GM21390 (cell line): ENCODE results near the gene CDK8.

Source experiments
- ATAC-seq: cut with Tn5 transposase; IDR thresholded peaks from one replicate; pipeline ENCODE4 v1.9.1; 2021; ENCODE audit not compliant: unreplicated experiment

Gene CDK8

DNA sequence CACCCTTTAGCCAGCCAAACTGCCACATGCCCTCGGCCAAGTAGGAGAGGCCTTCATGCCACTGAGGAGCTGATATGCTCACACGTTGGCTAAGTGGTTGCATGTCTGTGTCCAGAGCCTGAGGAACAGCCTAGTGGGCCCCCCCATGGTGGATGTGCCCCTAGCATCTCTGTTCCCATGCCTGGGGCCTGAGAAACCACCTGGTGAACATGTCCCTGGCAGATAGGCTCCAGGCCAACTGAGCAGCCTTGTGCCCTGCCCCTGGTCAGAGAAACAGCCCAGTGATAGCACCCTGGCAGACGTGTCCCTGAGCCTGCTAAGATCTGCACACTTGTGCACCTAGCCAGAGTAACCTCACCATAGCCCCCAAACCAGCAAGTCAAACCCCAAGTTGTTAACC is 181.7 kb downstream of the CDK8 start:
- ATAC-seq, result no peak

GRCh38 chr13:26436914-26437313 is 183.0 kb downstream of the CDK8 start:
- ATAC-seq, result no peak

GRCh38 chr13:26440111-26440510 is 186.2 kb downstream of the CDK8 start:
- no peak for ATAC-seq

GRCh38 chr13:26441476-26441875 is 187.5 kb downstream of the CDK8 start:
- ATAC-seq, result no peak

DNA sequence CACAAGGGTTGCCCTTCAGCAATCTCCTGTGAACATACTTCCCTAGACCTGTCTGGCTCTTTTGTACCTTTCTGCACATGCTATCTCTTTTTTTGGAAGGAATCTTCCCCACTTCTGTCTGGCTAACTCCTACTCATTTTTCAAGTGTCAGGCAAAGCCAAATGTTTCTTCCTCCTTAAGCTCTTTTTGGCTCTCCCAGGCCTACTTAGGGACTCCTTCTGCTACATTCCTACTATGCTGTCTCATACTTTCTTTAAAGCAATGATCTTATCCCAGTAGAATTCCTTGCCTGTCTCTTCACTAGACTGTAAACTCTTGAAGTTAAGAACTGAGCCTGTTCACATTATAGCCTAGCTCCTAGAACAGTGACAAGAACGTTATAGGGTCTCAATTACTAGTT is 188.6 kb downstream of the CDK8 start:
- no peak for ATAC-seq

DNA sequence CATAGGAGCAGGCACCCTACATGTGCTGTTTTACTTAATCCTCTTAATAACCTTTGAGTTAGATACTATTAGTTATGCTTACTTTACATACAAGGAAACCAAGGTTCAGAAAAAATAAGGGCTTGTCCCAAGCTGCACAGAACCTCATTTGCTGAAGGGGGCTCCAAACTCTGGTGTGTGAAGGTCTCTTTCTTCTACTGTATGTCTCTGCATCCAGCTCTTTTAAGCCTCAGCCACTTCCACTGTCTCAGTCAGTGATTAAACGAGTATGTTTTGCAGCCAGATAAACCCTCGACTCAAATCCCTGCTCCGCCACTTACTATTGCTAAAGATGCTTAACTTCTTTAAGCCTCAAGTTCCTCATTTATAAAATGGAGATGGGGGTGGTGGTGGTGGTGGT is 191.2 kb downstream of the CDK8 start:
- ATAC-seq, result no peak

DNA sequence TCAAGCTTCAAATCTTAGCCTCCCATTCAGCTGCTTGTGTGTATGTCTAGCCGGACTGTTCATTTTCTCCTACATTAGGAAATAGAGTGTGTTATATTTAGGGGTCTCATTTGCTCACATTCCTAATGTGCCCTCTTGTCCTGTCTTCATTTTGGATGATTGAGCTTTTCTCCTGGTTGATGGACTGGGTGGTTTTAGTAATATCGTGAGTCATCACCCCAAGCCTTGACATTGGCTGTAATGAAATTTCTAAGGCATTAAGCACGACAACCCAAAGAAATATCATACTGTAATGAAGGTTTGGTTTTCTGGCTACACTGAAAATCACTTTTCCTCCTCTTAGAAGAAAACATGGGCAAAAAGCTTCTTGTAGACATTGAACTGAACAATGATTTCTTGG is 192.8 kb downstream of the CDK8 start:
- no peak for ATAC-seq

DNA sequence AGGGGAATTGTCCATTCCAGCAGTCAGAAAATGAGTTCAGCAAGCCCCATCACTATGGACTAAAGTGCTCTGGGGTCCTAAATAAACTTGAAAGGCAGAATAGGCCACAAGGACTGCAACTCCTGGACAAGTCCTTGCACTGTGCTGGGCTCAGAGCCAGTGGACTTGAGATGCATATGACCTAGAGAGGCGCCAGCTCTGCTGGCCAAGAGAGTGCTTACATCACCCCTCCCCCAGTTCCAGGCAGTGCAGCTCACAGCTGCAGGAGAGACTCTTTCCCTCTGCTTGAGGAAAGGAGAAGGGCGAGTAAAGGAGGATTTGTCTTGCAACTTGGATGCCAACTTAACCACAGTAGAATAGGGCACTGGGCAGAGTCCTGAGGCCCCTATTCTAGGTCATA is 194.1 kb downstream of the CDK8 start:
- no peak for ATAC-seq

DNA sequence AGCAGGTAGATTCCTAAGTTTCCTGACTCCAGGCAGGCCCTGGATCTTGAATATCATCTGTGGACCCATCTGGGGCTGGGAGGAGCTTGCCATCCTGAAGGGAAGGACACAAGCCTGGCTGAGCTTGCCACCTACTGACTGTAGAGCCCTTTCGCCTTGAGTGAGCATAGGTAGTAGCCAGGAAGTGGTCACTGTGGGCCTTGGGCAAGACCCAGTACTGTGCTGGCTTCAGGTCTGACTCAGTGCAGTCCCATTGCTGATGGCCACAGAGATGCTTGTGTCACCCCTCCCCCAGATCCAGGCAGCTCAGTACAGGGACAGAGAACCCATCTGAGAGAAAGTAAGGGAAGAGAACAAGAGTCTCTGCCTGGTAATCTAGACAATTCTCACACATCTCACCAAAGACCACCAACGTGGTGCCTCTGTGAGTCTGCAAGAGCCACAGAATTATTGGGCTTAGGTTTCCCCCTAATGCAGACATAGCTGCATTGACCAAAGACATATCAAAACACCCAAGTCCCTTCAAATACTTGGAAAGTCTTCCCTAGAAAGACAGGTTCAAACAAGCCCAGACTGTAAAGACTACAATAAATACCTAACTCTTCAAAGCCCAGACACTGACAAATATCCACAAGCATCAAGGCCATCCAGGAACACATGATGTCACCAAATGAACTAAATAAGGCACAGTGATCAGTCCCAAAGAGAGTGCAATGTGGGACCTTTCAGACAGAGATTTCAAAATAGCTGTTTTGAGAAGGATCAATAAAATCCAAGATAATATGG is 195.3 kb downstream of the CDK8 start:
- ATAC-seq, result no peak
